GM19468 (cell line): ENCODE measurements around the gene PDK4.

Experiments
- ATAC-seq: cut with Tn5 transposase; IDR thresholded peaks from one replicate; pipeline ENCODE4 v1.9.1; 2021; ENCODE audit warnings: mild to moderate bottlenecking, moderate library complexity, moderate number of reproducible peaks; ENCODE audit not compliant: unreplicated experiment; ENCODE audit errors: extremely low read depth

PDK4 gene

GRCh38 chr7:95596198-95597063, at the start of gene PDK4:
TSS of gene PDK4 (minus strand) at chr7:95596516. CDS start at chr7:95596293, 223 bp downstream.
- no peak for ATAC-seq

GRCh38 chr7:95642173-95642572, 45.9 kb upstream of the PDK4 start:
- no peak for ATAC-seq

DNA sequence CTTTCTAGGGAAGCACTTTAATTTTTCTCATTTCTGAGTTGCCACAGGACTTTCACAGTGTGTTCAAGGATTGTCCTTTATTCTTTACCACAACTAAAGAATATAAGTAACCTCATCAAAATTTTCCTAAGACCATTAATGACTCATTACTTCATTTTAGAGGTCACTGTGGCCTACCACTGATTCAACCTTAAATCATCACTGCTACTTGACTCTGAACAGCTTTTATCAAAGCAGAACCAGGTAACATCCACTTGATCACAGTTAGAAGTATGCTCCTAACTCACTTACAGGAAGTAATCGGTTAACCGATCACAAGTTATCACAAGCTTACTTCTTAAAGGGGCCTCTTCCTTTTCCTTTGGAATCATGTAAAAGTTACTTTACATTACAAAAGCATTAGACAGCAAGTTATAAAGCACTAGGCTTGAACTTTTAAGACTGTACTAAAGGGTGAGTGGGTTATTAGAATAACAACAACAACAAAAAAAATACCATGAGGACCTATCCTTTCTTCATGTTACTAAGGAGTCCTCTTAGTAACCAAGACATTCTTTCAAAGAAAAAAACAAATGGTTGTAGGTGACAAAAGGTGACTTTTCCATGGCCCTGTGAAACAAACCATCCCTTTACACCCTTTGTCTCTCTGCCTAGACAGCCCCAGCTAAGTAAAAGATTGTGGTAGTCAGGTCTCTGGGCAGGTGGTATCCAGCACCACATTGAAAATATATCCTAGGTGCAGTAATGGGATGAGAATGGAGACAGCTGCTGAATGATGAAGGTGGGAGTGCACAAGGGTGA, 40.0 kb upstream of the PDK4 start:
- ATAC-seq, result no peak

DNA sequence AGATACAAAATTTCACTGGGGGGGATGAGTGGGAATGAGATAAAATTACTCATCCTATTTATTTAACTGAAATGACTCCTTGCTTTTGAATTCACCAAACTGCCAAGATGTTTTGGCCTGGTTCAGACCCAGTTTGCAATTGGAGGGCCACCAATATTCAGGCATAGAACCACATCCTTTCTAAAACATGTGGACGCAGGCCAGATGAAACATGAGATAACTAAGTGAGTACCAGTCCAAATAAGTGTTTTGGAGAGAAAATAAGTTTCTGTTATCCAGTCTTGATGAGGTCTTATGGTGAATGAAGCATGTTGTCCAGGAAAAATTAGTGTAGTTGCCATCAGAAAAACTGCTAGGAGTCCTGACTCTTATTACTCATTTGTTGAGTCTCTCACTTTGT, 36.3 kb upstream of the PDK4 start:
- ATAC-seq, result no peak

DNA sequence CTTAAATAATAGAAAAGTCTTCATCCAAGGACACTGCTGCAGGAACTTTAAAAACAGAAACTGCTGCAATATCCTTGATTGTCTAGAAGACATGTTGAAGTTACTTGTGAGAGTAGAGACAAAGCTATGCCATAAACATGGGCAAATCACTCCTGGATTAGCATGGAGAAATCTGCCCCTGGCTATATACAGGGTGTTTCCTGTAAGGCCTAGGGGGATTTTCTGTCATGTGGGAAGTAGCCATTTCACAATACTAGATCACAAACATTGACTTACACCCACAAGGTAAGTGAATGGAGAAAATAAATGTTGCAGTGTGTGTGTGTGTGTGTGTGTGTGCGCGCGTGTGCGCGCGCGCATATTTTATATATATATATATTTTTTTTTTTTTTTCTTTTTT, 35.2 kb upstream of the PDK4 start:
- no peak for ATAC-seq

DNA sequence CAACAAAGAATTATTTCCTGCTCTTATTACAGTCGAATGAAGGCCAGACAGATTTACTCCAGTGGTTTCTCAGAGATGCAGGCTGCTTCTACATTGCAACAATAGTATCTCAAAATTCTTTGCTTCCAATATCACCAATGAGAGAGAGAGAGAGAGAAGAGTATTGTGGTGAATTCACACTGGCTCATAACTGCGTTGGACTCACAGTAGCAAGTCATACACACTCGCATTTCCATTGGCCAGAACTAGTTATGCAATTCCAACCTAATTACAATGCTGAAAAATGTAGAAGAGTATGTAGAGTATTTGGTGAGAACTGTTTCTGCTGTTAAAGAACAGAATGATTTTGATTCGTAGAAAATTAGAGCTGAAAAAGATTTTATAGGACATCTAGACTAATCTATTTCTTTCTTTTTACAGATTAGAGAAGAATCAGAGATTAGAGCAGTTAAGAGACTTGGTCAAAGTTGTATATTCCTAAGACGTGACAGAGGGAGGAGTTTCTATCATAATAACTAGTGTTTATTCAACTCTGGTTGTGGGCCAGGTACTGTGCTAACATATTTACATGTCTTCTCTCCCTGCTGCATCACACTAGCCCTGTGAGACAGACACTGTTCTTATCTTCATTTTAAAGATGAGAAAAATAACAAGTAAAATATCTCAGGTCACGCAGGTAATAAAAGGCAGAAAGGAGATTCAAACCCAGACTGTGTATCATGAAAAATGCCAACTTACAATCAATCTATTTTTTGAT, 34.6 kb upstream of the PDK4 start:
- no peak for ATAC-seq

DNA sequence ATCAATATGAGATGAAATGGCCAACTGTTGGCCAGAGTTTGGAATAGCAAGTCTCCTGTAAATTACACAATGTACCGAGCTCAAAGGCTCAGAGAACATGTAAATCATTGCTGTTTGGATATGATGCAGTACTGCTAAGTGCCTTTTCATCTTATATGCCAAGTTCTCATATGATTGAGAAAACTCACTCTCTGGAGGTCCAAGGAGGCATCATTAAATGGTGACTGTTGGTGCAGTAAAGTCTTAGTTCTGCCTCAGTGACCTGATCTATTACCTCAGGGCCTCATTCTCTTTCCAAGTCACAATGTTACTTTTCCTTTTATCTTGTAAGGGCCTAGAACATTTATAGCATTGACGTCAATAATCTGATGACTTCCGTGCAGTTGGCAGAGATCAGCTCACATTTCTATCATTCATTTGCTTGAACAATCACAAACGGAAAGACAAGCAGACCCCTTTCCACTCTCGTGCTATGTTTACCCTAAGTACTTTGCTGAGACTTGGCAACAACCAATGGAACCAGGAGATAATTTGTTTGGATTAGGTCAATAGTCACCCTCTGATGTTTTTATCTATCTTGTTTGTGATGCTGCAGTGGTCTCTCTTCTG, 32.6 kb upstream of the PDK4 start:
- no peak for ATAC-seq

GRCh38 chr7:95623788-95624187, 27.5 kb upstream of the PDK4 start:
- no peak for ATAC-seq

DNA sequence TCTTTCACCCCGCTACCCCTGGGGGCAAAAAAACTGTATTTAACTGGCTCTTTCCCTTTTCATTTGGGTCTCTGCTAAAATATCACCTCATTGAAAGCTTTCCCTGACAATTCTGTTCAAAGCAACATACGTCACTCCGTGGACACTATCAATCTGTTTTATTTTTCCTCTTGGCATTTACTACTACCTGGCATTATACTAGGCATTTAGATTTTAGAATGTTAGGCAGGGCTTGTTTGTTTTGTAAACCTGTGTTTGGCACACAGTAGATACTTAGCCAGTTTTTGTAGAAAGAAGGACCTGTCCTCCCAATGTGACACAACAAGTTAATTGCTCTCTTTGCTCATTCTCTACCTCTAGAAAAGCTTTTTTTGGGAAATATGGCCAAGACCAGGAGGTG, 26.5 kb upstream of the PDK4 start:
- ATAC-seq, result no peak

DNA sequence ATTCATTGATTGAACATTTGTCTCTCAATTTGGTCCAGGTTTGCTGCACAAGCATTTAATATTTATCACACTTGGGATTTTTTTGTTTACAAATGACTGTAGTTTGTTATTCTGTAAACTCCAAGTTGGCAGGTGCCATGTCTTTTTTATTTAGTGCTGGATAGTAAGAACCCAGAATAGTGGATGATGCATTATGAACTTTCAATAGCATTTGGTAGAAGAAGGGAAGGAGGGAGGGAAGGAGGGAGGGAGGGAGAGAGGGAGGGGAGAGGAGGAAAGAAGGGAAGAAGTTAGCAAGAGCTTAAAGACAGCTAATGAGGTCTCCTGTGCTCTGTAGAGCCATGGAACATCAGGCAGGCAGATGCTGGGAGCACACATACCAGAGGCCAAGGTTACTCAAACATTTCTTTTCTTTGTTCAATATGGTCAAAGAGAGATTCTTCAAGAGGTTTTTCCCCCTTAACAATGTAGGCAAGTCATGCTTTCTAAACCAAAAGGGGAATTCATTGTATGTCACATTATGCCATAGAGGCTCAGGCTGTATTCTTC, 25.8 kb upstream of the PDK4 start:
- ATAC-seq, result no peak

DNA sequence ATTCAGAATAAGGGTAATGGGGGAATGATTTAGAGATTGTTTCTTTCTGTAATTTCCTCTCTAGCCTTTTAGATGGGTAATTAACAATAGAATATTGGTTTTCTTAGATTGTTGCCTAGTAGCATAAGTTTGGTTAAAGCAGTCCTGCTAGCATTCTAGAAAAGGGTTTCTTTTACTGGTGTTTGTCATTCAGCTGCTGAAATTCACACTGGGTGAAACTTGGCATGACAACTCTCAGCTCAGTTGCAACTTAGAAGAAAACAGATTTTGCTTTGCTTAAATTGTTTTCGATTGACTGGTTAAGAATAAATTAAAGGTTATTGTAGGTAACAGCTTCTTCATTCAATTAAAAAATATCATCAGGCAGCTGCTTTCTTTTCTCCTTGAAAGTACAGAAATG, 25.1 kb upstream of the PDK4 start:
- ATAC-seq, result no peak

DNA sequence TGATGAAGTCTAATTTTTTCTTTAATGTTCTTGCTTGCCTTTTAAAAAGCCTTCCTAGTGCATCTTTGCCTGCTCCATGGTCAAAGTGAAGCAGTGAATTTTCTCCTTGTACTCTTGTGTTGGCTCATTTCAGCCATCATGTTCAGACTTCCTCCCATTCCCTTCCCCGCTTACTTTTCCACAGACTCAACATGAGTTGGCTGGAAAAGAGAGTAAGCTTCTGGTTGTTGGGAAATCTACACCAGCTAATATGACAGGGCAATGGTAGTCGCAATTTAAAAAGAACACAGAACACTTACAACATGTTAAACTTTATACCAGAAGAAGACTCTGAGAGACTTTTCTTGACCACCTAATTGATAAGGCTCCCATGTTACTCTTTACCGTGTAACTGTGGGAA, 24.3 kb upstream of the PDK4 start:
- no peak for ATAC-seq

GRCh38 chr7:95619921-95620320, 23.6 kb upstream of the PDK4 start:
- no peak for ATAC-seq

DNA sequence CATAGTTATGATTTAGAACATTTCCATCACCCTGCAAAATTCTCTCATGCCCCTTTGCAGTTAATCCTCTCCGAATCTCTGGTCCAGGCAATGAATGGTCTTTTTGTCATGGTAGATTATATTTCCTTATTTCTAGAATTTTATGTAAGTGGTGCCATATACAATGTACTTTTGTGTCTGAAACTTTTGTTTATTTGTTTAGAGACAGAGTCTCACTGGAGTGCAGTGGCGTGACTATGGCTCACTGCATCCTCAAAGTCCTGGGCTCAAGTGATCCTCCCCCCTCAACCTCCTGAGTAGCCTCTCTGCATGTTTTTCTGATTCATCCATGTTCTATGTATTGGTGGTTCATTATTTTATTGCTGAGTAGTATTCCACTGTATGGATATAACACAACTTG, 23.2 kb upstream of the PDK4 start:
- no peak for ATAC-seq

DNA sequence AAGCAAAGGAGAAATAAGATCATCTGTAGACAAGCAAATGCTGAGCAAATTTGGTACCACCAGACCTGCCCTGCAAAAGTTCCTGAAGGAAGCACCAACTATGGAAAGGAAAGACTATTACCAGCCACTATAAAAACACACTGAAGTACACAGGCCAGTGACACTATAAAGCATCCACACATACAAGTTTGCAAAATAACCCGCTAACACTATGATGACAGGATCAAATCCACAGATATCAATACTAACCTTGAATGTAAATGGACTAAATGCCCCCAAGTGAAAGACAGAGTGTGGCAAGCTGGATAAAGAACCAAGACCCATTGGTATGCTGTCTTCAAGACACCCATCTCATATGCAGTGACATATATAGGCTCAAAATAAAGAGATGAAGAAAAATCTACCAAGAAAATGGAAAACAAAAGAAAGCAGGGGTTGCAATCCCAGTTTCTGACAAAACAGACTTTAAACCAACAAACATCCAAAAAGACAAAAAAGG, 18.2 kb upstream of the PDK4 start:
- no peak for ATAC-seq

- ATAC-seq, result no peak
These were observed 14.9 kb upstream of the PDK4 start for GRCh38 chr7:95611224-95611623.

DNA sequence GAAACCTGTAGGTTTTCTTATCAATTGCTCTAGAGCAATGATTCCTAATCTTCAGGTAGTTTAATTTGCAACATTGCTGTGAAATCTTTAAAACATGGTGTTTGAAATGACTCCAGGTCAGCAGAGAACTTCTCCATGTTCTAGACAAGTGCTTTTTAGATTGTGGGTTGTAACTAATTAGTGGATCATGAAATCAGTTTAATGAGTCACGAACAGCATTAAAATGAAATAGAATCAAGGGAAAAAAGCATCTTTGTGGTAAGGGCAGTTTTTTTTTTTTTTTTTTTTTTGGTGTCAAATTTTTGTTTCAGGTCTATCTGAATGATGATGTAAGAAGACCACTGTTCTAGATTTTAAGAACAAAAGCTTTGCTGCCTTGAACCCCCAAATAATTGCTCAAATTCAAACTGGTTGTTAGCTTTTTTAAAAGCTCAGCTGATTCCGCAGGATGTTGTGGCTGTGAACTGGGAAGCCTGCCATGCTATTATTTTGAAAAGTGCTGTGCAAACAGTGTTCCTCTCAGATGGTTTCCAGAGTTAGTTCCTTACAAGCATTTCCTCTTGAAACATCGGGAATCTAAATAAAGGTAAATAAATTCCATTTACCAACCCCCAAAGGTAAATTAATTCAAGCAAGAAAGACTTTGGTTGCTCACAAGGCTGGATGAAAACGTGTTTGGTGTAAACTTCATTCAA, 13.1 kb upstream of the PDK4 start:
- ATAC-seq, result no peak

GRCh38 chr7:95608359-95609173, 12.2 kb upstream of the PDK4 start:
- peak; percentile 98 for ATAC-seq
